ENCODE measurements around the gene C2. TPM values are rescaled to one million over a fixed set of nuclear protein-coding genes. Genes with fewer than 3 reads are reported as not detected.
A peak's percentile ranks its signal among the peaks of the same experiment; 100 is the strongest.

The C2 gene
- total and polyA plus RNA-seq, 12 donors = 4.6 to 107 (median 36.2) TPM

DNA sequence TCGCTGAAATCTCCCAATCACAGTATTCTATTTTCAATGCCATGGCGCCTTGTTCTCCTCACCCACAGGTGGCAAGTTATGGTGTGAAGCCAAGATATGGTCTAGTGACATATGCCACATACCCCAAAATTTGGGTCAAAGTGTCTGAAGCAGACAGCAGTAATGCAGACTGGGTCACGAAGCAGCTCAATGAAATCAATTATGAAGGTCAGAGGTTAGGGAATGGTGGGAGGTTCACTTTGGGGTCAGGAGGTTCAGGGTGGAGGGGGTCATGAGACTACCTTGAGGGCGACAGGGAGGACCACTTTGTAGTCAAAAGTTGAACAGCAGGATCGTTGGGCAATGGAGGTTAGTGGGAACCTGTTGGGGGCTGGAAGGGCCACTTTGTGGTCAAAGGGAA, 20.8 kb downstream of the C2 start:
- Histone ChIP-seq H3K9me3 (replicated peaks in 1 of 3) (no peaks in the 10 kb centered on the region), H3K36me3 (replicated peaks in 1 of 2) (peaks cover 0 to 23% of the 10 kb centered on the region in 2 donors), H3K27me3 (no peaks in the 10 kb centered on the region), H3K27ac (no peak overlapping the region), H3K4me1 (replicated peaks in 1 of 2) (peaks cover 12 to 15% of the 10 kb centered on the region in 2 donors), H3K4me3 (no peak overlapping the region)
- intact Hi-C loops (cut with DNase I) = no loop called here
- 77 to 85% (median 80%) methylated on average over 5 of the region's 5 CpGs for WGBS, 4 donors
- TF ChIP-seq POLR2A (IDR thresholded peaks at IDR 0.05) = no peak
- TF ChIP-seq CTCF (IDR thresholded peaks at IDR 0.05) = no peak
- DNase-seq = no peak

DNA sequence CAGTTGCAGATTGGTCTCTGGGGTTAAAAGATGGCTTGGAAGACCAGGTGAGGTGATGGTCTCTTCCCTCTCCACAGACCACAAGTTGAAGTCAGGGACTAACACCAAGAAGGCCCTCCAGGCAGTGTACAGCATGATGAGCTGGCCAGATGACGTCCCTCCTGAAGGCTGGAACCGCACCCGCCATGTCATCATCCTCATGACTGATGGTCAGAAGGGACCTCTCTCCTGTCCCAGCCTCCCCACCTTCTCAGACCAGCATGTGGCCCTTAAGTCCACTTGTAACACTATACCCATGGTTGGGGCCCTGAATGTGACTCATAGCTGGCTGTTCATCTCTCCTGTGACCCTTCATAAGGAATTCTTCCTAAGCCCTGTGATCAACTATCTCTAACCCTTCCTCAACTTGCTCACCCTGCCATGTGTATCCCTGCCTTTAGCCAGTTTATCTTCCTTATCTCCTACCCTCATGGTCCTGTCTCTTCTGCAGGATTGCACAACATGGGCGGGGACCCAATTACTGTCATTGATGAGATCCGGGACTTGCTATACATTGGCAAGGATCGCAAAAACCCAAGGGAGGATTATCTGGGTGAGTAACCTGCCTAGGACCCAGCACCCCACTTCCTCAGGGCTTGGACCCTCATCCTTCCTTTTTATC, 21.4 kb downstream of the C2 start:
- H3K27me3 ChIP-seq = no peaks in the 10 kb centered on the region
- no peak overlapping the region for H3K27ac ChIP-seq
- peak in 1 of 7 donors; percentile 55 for DNase-seq
- H3K36me3 ChIP-seq (replicated peaks in 1 of 2) = peaks cover 0 to 29% of the 10 kb centered on the region in 2 donors
- intact Hi-C loops (cut with DNase I) = no loop called here
- peaks cover 12 to 15% of the 10 kb centered on the region in 2 donors for H3K4me1 ChIP-seq (replicated peaks in 1 of 2)
- TF ChIP-seq CTCF (IDR thresholded peaks at IDR 0.05) (no peak), POLR2A (IDR thresholded peaks at IDR 0.05) (no peak)
- 71 to 77% (median 74%) methylated on average over 5 to 6 of the region's 6 CpGs for WGBS, 4 donors
- H3K4me3 ChIP-seq = no peak overlapping the region
- no peaks in the 10 kb centered on the region for H3K9me3 ChIP-seq (replicated peaks in 1 of 3)

- no peak overlapping the region for H3K4me3 ChIP-seq
- intact Hi-C loops (cut with DNase I) = loop anchor here (5.0 kb wide), 1 partner anchor 48 kb away; the partner anchor contains the start of gene ZBTB12 (in 2 of the 2)
- H3K27ac ChIP-seq = no peak overlapping the region
- H3K4me1 ChIP-seq (replicated peaks in 1 of 2) = peaks cover 11 to 12% of the 10 kb centered on the region in 2 donors
- H3K27me3 ChIP-seq = no peaks in the 10 kb centered on the region
- H3K9me3 ChIP-seq (replicated peaks in 1 of 3) = no peaks in the 10 kb centered on the region
- no peak for TF ChIP-seq POLR2A (IDR thresholded peaks at IDR 0.05)
- no peak for TF ChIP-seq CTCF (IDR thresholded peaks at IDR 0.05)
- 83 to 89% (median 87%) methylated on average over 7 of the region's 7 CpGs for WGBS, 4 donors
- H3K36me3 ChIP-seq (replicated peaks in 1 of 2) = peaks cover 0 to 41% of the 10 kb centered on the region in 2 donors
- DNase-seq = no peak
These were observed 22.5 kb downstream of the C2 start for GRCh38 chr6:31949926-31950548.

GRCh38 chr6:31952140-31952805, 24.8 kb downstream of the C2 start:
- Histone ChIP-seq H3K9me3 (replicated peaks in 1 of 3) (no peaks in the 10 kb centered on the region), H3K4me3 (no peak overlapping the region), H3K4me1 (replicated peaks in 1 of 2) (no peaks in the 10 kb centered on the region), H3K27me3 (no peaks in the 10 kb centered on the region), H3K27ac (peak overlapping the region in 1 of 5 donors; percentile 24), H3K36me3 (replicated peaks in 1 of 2) (peaks cover 0 to 62% of the 10 kb centered on the region in 2 donors)
- intact Hi-C loops (cut with DNase I) = loop anchor here (5.0 kb wide), 1 partner anchor 50 kb away; the partner anchor contains the start of gene ZBTB12 (in 2 of the 2)
- TF ChIP-seq CTCF (IDR thresholded peaks at IDR 0.05) (peak; percentile 67 to 80 (median 74)), POLR2A (IDR thresholded peaks at IDR 0.05) (no peak)
- peak; percentile 67 to 85 (median 77) for DNase-seq
- WGBS, 4 donors = 53 to 63% (median 55%) methylated on average over 5 of the region's 5 CpGs

Data from adrenal gland (tissue), 12 donors.